SU-DHL-6 (cell line): ENCODE results near the gene C2CD2.

Experiments used
- H2AFZ ChIP-seq: fragments of 200-600 bp; sonication (generic); 2 replicates; pipeline ENCODE4 v1.6.1; 2014; ENCODE audit warnings: low read depth, mild to moderate bottlenecking, moderate library complexity, mixed read lengths, antibody characterized with exemption, low read length; ENCODE audit not compliant: severe bottlenecking
- H3F3A ChIP-seq: fragments of 200-600 bp; shearing (Covaris generic); 2 replicates; pipeline ENCODE4 v1.6.0; 2016; ENCODE audit warnings: antibody characterized with exemption, mild to moderate bottlenecking; ENCODE audit not compliant: insufficient read depth
- H3K27ac ChIP-seq: fragments of 200-600 bp; sonication (generic); 2 replicates; pipeline ENCODE4 v1.5.1; 2016; ENCODE audit warnings: low read depth, mild to moderate bottlenecking, low read length, moderate library complexity, mixed read lengths
- H3K27me3 ChIP-seq: fragments of 200-600 bp; sonication (generic), shearing (Covaris generic); 2 replicates; pipeline ENCODE4 v1.6.0; 2014; ENCODE audit warnings: mild to moderate bottlenecking, low read length
- H3K36me3 ChIP-seq: fragments of 200-600 bp; sonication (generic); 2 replicates; pipeline ENCODE4 v1.6.1; 2014; ENCODE audit warnings: mild to moderate bottlenecking, low read length, mixed read lengths
- H3K4me2 ChIP-seq: fragments of 300-600, 200-600 bp; shearing (Covaris generic), sonication (generic); 2 replicates; pipeline ENCODE4 v1.6.0; 2014; ENCODE audit warnings: low read length, low read depth, mild to moderate bottlenecking; ENCODE audit not compliant: poor library complexity, severe bottlenecking
- H3K4me3 ChIP-seq: fragments of 200-600 bp; sonication (generic); 2 replicates; pipeline ENCODE4 v1.5.1; 2014; ENCODE audit warnings: antibody characterized with exemption, low read length, mild to moderate bottlenecking, mixed read lengths; ENCODE audit not compliant: insufficient read depth, poor library complexity, severe bottlenecking
- H3K79me2 ChIP-seq: fragments of 200-600 bp; sonication (generic); 2 replicates; pipeline ENCODE4 v1.6.1; 2014; ENCODE audit warnings: mild to moderate bottlenecking, low read length, moderate library complexity; ENCODE audit not compliant: insufficient read depth
- H3K9ac ChIP-seq: fragments of 200-600 bp; sonication (generic); 2 replicates; pipeline ENCODE4 v1.7.0; 2014; ENCODE audit warnings: mild to moderate bottlenecking, low read length
- H3K9me2 ChIP-seq: fragments of 200-600 bp; sonication (generic); replicated peaks from 2 replicates; pipeline ENCODE4 v1.6.1; 2014; ENCODE audit warnings: low read length; ENCODE audit not compliant: insufficient read depth
- H3K9me3 ChIP-seq: fragments of 200-600 bp; sonication (generic); 2 replicates; pipeline ENCODE4 v1.6.1; 2014; ENCODE audit warnings: low read length, mixed read lengths; ENCODE audit not compliant: insufficient read depth
- H4K20me1 ChIP-seq: fragments of 200-600 bp; sonication (generic); 2 replicates; pipeline ENCODE4 v1.6.1; 2014; ENCODE audit warnings: low read depth, mild to moderate bottlenecking, antibody characterized with exemption, low read length, moderate library complexity, mixed read lengths
- EZH2phosphoT487 ChIP-seq: fragments of 200-600 bp; sonication (generic), shearing (Covaris generic); conservative IDR thresholded peaks from 2 replicates; pipeline ENCODE4 v1.6.1; 2018; ENCODE audit warnings: mild to moderate bottlenecking, antibody characterized with exemption, low read length, moderate library complexity, mixed read lengths
- TF ChIP-seq, protein P1 (sequence below): fragments of 200-600 bp; sonication (generic); IDR thresholded peaks from one replicate; pipeline ENCODE4 v1.5.1; 2017; ENCODE audit warnings: antibody characterized with exemption, mild to moderate bottlenecking, low read length, moderate library complexity; ENCODE audit not compliant: insufficient read depth, poor library complexity, severe bottlenecking

C2CD2 gene

GRCh38 chr21:41932191-41932575 is 21.6 kb downstream of the C2CD2 start:
- Histone ChIP-seq H3K9me2 (no peaks in the 10 kb centered on the region), H3F3A (no peaks in the 10 kb centered on the region), H3K27me3 (no peaks in the 10 kb centered on the region), H3K36me3 (no peaks in the 10 kb centered on the region), H3K79me2 (no peaks in the 10 kb centered on the region), H3K4me3 (no peak overlapping the region), H2AFZ (no peak overlapping the region), H4K20me1 (no peaks in the 10 kb centered on the region), H3K9me3 (no peaks in the 10 kb centered on the region), H3K27ac (no peak overlapping the region), H3K9ac (no peak overlapping the region), H3K4me2 (no peak overlapping the region)
- TF ChIP-seq EZH2phosphoT487, result no peak
- TF ChIP-seq, protein P1, sequence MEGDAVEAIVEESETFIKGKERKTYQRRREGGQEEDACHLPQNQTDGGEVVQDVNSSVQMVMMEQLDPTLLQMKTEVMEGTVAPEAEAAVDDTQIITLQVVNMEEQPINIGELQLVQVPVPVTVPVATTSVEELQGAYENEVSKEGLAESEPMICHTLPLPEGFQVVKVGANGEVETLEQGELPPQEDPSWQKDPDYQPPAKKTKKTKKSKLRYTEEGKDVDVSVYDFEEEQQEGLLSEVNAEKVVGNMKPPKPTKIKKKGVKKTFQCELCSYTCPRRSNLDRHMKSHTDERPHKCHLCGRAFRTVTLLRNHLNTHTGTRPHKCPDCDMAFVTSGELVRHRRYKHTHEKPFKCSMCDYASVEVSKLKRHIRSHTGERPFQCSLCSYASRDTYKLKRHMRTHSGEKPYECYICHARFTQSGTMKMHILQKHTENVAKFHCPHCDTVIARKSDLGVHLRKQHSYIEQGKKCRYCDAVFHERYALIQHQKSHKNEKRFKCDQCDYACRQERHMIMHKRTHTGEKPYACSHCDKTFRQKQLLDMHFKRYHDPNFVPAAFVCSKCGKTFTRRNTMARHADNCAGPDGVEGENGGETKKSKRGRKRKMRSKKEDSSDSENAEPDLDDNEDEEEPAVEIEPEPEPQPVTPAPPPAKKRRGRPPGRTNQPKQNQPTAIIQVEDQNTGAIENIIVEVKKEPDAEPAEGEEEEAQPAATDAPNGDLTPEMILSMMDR, result no peak

GRCh38 chr21:41931041-41931451 is 22.8 kb downstream of the C2CD2 start:
- Histone ChIP-seq H3K4me3 (no peak overlapping the region), H3K27me3 (no peaks in the 10 kb centered on the region), H2AFZ (no peak overlapping the region), H3K27ac (no peak overlapping the region), H3K9me3 (no peaks in the 10 kb centered on the region), H3K36me3 (no peaks in the 10 kb centered on the region), H3K9me2 (no peaks in the 10 kb centered on the region), H3K9ac (no peak overlapping the region), H3F3A (no peaks in the 10 kb centered on the region), H4K20me1 (no peaks in the 10 kb centered on the region), H3K4me2 (no peak overlapping the region), H3K79me2 (no peaks in the 10 kb centered on the region)
- TF ChIP-seq EZH2phosphoT487, result no peak
- TF ChIP-seq, protein P1, result no peak

DNA sequence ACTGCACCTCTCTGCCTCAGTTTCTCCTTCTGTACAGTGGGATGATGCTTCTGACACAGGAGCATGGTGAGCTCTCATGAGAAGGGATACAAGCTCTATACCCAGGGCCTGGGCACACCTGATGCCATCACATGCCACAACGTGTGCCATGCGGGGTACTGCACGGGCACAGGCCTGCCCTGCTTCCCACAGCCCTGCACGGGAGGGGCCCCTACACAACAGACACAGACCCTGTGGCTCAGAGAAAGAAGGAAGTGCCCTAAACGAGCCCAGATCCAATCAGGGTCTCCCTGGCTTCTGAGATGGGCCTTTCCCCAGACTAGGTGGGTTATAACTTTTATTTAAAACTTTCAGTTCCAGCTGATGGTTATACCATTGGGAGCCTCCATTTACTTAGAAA is 24.6 kb downstream of the C2CD2 start:
- Histone ChIP-seq H3K9ac (no peak overlapping the region), H3K79me2 (no peaks in the 10 kb centered on the region), H4K20me1 (no peaks in the 10 kb centered on the region), H2AFZ (no peak overlapping the region), H3K9me2 (no peaks in the 10 kb centered on the region), H3K27ac (no peak overlapping the region), H3K4me3 (no peak overlapping the region), H3K9me3 (no peaks in the 10 kb centered on the region), H3F3A (no peaks in the 10 kb centered on the region), H3K4me2 (no peak overlapping the region), H3K36me3 (no peaks in the 10 kb centered on the region), H3K27me3 (no peaks in the 10 kb centered on the region)
- no peak for TF ChIP-seq EZH2phosphoT487
- TF ChIP-seq, protein P1, result no peak
